Measurements from ENCODE around the gene COMTD1.
"Not testable (repeated sequence)": the region's sequence is repeated elsewhere in the genome, so short reads cannot be mapped to it uniquely, and the experiment has no call there.

Gene COMTD1

DNA sequence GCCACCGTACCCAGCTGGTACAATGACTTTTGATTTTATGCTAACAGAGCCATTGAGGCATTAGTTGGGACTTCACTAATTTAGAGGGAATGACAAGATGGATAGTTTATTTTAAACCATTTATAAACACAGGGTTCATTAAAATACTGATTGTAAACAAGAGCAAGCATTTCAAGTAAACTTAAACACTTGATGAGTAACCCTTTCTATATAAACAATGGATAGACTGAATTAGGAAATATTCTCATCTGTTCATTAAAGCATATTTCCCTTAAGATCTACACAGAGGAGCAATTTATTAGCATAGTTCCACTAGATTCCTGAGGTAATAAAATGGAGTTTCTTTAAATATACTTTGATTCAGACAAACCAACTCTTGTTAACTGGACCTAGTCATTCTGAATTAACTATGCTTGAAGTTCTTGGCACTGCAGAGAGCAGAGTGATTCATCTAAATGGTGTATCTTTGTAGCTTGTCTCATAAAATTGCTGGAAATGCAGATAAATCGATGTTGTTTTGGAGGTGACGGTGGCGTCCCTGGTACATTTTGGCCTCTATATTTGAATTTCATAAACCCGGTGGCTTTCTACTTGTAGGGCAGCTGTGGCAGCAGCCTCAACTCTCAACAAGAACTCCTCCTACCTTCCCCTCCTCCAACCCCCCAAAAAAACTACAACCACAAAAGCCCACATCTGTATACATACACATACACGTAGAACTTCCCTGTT lies 40.6 kb downstream of the COMTD1 start:
- peak; percentile 60 for DNase-seq (ENCODE audit: low read depth)

DNA sequence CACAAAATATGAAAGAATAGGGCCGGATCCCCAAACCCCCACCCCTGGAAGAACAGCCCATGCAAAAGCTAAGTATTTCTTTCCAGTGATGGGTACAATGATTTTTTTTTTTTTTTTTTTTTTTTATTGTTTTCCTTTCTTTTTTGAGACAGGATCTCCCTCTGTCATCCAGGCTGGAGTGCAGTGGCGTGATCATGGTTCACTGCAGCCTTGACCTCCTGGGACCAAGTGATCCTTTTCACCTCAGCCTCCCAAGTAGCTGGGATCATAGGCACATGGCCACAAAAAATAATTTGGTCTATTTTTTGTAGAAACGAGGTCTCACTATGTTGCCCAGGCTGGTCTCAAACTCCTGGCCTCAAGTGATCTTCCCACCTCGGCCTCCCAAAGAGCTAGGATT lies 41.1 kb downstream of the COMTD1 start:
- DNase-seq (ENCODE audit: low read depth): not testable (repeated sequence)

DNA sequence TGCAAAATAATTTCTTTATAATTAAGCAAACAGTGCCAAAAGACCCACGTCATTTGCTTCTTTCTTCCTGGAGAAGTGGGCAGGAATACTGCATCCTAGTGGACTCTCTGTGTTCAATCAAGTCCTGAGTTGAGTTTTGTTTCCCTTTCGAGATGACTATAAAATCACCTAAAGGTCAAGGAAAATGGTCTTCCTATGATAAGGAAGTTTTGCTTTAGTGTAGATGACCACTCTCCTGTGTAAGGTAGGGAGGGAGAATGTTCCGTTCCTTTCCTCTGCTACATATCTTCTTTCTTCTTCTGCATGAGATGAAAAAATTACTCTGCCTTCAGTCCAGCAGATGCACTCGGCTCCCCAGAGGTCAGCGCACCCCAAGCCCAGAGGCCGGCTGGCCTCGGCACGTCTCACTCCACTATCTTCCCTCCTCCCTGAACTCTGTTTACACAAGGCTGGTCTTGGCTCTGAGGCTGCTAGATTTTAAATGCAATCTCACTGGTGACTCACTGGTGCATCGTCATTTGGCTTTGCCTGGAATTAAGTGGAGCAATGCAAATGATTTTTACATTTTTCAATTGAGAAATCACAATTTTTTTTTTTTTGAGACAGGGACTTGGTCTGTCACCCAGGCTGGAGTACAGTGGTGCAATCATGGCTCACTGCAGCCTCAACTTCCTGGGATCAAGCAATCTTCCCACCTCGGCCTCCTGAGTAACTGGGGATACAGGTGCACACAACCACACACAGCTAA lies 43.8 kb downstream of the COMTD1 start:
- DNase-seq (ENCODE audit: low read depth): peak; percentile 95

DNA sequence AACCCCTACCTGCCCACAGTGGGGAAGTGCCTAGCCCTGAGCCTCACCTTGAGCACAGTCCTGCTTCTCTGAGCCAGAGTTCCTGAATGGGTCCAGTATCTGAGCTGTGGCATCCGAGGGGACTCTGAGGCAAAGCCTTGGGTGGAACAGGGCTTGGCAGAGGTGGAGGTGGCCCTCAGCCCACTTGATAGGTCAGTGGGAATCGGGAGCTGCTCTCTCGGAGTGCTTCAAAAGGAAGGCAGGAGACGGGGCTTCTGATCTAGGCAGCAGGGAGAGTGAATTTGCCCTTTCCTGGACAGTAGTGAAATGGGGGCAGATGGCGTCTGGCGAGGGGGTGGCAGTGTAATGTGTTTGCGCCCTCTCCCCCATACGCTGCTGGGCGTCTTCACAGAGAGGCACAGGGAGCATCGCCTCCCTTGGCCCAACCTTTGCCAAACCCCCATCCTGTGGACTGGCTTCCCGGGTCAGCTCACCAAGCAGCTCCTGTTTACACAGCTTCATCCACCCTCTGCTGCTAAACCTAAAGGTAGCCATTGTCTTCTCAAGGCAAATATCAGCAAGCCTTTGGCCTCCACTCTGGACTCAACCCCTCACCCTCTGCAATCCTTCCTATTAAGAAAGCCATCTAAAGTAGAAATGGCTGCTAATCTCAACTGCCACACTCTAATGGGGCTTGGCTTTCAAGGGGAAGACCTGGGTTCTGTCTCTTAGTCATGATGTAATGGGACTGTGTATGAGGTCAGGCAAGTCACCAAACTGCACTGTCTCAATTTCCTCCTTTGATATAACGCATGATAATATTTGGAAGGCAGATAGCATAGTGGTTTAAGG lies 46.3 kb downstream of the COMTD1 start:
- no peak for DNase-seq (ENCODE audit: low read depth)

DNA sequence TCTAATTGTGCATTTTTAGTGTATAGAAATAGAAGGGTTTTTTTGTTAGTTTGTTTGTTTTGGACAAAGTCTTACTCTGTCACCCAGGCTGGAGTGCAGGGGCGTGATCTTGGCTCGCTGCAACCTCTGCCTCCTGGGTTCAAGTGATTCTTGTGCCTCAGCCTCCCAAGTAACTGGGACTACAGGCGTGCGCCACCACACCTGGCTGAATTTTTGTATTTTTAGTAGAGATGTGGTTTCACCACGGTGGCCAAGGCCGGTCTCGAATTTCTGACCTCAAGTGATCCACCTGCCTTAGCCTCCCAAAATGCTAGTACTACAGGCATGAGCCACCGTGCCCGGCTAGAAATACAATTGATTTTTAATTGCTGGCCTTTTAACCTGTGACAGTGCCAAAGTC lies 47.2 kb downstream of the COMTD1 start:
- DNase-seq (ENCODE audit: low read depth): not testable (repeated sequence)

DNA sequence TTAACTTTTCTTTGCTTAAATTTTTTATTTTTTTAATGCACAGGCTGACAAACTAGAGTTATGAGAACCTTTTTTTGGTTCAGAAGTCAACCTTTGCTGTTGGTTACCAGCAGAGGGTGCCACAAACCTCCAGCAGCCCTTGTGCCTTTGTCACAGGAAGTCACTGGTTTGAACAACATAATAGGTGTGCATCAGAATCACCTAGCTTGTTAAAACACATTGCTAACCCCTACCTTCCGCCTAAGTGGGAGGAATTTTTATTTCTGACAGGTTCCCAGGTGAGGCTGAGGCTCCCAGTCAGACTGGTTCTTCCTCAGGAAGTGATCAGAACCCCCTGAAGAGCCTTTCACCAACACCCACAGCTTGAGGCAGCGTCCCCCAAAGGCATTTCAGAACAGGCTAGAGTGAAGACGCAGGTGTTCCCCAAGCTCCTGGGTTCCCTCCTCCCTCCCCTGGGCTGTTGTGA lies 47.8 kb downstream of the COMTD1 start:
- peak; percentile 61 for DNase-seq (ENCODE audit: low read depth)

DNA sequence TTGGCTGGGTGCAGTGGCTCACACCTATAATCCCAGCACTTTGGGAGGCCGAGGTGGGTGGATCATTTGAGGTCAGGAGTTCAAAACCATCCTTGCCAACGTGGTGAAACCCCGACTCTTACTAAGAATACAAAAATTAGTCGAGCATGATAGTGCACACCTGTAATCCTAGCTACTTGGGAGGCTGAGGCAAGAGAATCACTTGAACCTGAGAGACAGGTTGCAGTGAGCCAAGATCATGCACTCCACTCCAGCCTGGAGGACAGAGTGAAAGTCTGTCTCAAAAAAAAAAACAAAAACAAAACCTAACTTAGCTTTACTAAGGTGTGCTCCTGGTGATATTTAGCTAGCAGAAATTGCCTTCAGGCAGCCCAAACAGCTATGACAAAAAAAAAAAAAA lies 49.4 kb downstream of the COMTD1 start:
- DNase-seq (ENCODE audit: low read depth): no peak
